Endothelial cell of umbilical vein (primary cell): ENCODE data around the gene ELK3. TPM values are rescaled to one million over a fixed set of nuclear protein-coding genes. Genes with fewer than 3 reads are reported as not detected.

ENCODE experiments used
- BruUV-seq: library from RNA; stranded (reverse); fragments of 400-500 nt; replicated peaks from 2 replicates; lab custom pipeline; 2021; lab: Mats Ljungman, UMichigan
- CTCF ChIA-PET: fragments of 300-600, 350-600 bp; sonication (Branson Sonifier 250); formaldehyde crosslinking; loops from one replicate; lab custom pipeline; 2021; ENCODE audit warnings: antibody characterized with exemption, inconsistent platforms; lab: Charles Lee
- POLR2A ChIA-PET: fragments of 300-600, 350-600 bp; sonication (Branson Sonifier 250); formaldehyde crosslinking; loops from one replicate; lab custom pipeline; 2021; ENCODE audit warnings: antibody characterized with exemption, inconsistent platforms; lab: Charles Lee
- DNase-seq: peaks from one replicate; pipeline ENCODE4 v3.0.0-alpha.2; 2011; ENCODE audit warnings: low read depth, low spot score
- FAIRE-seq: peaks from 2 replicates; lab custom pipeline; 2011; peaks lifted over from hg19 to GRCh38; lab: Jason Lieb, UNC
- H2AFZ ChIP-seq: 2 replicates; pipeline ENCODE4 v1.6.0; 2012; ENCODE audit warnings: low read depth, low read length, control low read depth, inconsistent platforms
- H3K27ac ChIP-seq: 2 replicates; pipeline ENCODE4 v1.5.1; 2011; ENCODE audit warnings: low read depth, mild to moderate bottlenecking, control low read depth, low read length, moderate library complexity; ENCODE audit not compliant: insufficient read depth
- H3K27me3 ChIP-seq, 2 experiments: 2 replicates each; pipeline versions ENCODE4 v1.6.0 to v1.6.1; 2011; ENCODE audit warnings: low read length in 2 of 2, mixed read lengths in 1 of 2; ENCODE audit not compliant: control insufficient read depth in 2 of 2, insufficient read depth in 2 of 2
- H3K36me3 ChIP-seq, 2 experiments: 2 replicates in 1 of 2; 3 replicates in 1 of 2; pipeline ENCODE4 v1.5.1; 2011; ENCODE audit warnings: low read length in 2 of 2, mild to moderate bottlenecking in 1 of 2, moderate library complexity in 1 of 2; ENCODE audit not compliant: control insufficient read depth in 2 of 2, insufficient read depth in 2 of 2; ENCODE audit errors: extremely low read depth in 1 of 2
- H3K4me1 ChIP-seq: 3 replicates; pipeline ENCODE4 v1.5.1; 2011; ENCODE audit warnings: mild to moderate bottlenecking, low read length; ENCODE audit not compliant: control insufficient read depth, insufficient read depth; ENCODE audit errors: extremely low read depth
- H3K4me2 ChIP-seq: 2 replicates; pipeline ENCODE4 v1.6.1; 2011; ENCODE audit warnings: low read length, control low read depth, mixed read lengths; ENCODE audit not compliant: insufficient read depth
- H3K4me3 ChIP-seq, 3 experiments: fragments of 200-600 bp in 1 of 3; sonication (generic), shearing (Covaris generic) in 1 of 3; replicated peaks in 1 of 3; 2 replicates each; pipeline ENCODE4 v1.5.1; 2011 to 2016; ENCODE audit warnings: control low read depth in 3 of 3, low read length in 3 of 3, mild to moderate bottlenecking in 2 of 3, inconsistent platforms in 1 of 3, low read depth in 1 of 3, moderate library complexity in 1 of 3; ENCODE audit not compliant: insufficient read depth in 1 of 3
- H3K79me2 ChIP-seq: 2 replicates; pipeline ENCODE4 v1.6.0; 2012; ENCODE audit warnings: low read length, inconsistent platforms; ENCODE audit not compliant: control insufficient read depth, insufficient read depth
- H3K9ac ChIP-seq: replicated peaks from 2 replicates; pipeline ENCODE3; 2011; ENCODE audit warnings: low read length, control low read depth; ENCODE audit not compliant: insufficient read depth; ENCODE audit errors: extremely low read depth
- H3K9me1 ChIP-seq: replicated peaks from 3 replicates; pipeline ENCODE4 v1.6.0; 2011; ENCODE audit warnings: mild to moderate bottlenecking, low read length; ENCODE audit not compliant: control insufficient read depth, insufficient read depth; ENCODE audit errors: extremely low read depth
- H3K9me3 ChIP-seq: replicated peaks from 2 replicates; pipeline ENCODE4 v1.5.1; 2012; ENCODE audit warnings: low read length, inconsistent platforms; ENCODE audit not compliant: control insufficient read depth, insufficient read depth
- H4K20me1 ChIP-seq: replicated peaks from 2 replicates; pipeline ENCODE3; 2011; ENCODE audit warnings: mild to moderate bottlenecking, low read length; ENCODE audit not compliant: control insufficient read depth, insufficient read depth; ENCODE audit errors: extremely low read depth
- CTCF ChIP-seq, 2 donors: IDR thresholded peaks; 1 replicate in 1 of 2; 2 replicates in 1 of 2; pipeline ENCODE4 v1.5.1; 2011; ENCODE audit warnings: low read length in 2 of 2, mild to moderate bottlenecking in 2 of 2, moderate library complexity in 2 of 2, control low read depth in 1 of 2, inconsistent platforms in 1 of 2, low read depth in 1 of 2; ENCODE audit not compliant: insufficient read depth in 1 of 2; ENCODE audit errors: extremely low read depth in 1 of 2
- EZH2 ChIP-seq: IDR thresholded peaks from 2 replicates; pipeline ENCODE4 v1.6.1; 2012; ENCODE audit warnings: borderline replicate concordance, low read depth, mild to moderate bottlenecking, moderate library complexity, low read length, inconsistent platforms; ENCODE audit not compliant: severe bottlenecking
- JUN ChIP-seq: IDR thresholded peaks from 2 replicates; pipeline ENCODE4 v1.6.1; 2011; ENCODE audit warnings: borderline replicate concordance, low read depth; ENCODE audit not compliant: insufficient read length, insufficient read depth
- MAX ChIP-seq: IDR thresholded peaks from 2 replicates; pipeline ENCODE4 v1.6.1; 2011; ENCODE audit not compliant: insufficient read depth, insufficient read length
- MYC ChIP-seq: IDR thresholded peaks from one replicate; pipeline ENCODE4 v1.6.1; 2011; ENCODE audit warnings: mild to moderate bottlenecking, low read depth, low read length
- POLR2AphosphoS5 ChIP-seq: IDR thresholded peaks from 2 replicates; pipeline ENCODE4 v1.6.1; 2012; ENCODE audit warnings: low read depth, mild to moderate bottlenecking, control low read depth, low read length, moderate library complexity; ENCODE audit not compliant: insufficient read depth
- dilution Hi-C: fragments of 300-500 bp; cut with MboI; formaldehyde crosslinking; loops from one replicate; pipeline ENCODE4 v1.15.0; 2019; ENCODE audit warnings: low sequenced_read_pairs; ENCODE audit not compliant: extremely low pct_ligation_motif_present
- intact Hi-C: fragments of 100-400 bp; cut with micrococcal nuclease; formaldehyde crosslinking; loops from one replicate; pipeline ENCODE4 v1.10.0; 2022
- polyA plus RNA-seq, 4 experiments: library from polyadenylated mRNA; depleted of rRNA in 3 of 4; stranded (reverse) in 3 of 4; unstranded in 1 of 4; fragments of >200 nt; gene quantifications; 2 replicates each; pipeline versions ENCODE4 v1.2.1 to v1.2.3, GENCODE V29; 2011 to 2012; ENCODE audit warnings: missing spikeins in 1 of 4
- total RNA-seq: library from RNA; stranded (reverse); gene quantifications from 2 replicates; pipeline ENCODE4 v1.2.3, GENCODE V29; 2021

The ELK3 gene
- total and polyA plus RNA-seq, 2 donors (not counting 3 experiments of a cell fraction or from before 2014, with no cell fraction given), result 64.8 to 132 TPM

- no peaks in the 10 kb centered on the region for H3K9me3 ChIP-seq
- BruUV-seq, result no TSS peak
- no peak overlapping the region for H2AFZ ChIP-seq
- H4K20me1 ChIP-seq, result peaks cover 8% of the 10 kb centered on the region
- H3K9me1 ChIP-seq, result no peaks in the 10 kb centered on the region
- peaks cover 7 to 12% of the 10 kb centered on the region in 2 experiments for H3K36me3 ChIP-seq
- no peak for FAIRE-seq
- H3K27me3 ChIP-seq, result no peaks in the 10 kb centered on the region
- H3K79me2 ChIP-seq, result peaks cover 100% of the 10 kb centered on the region
- no peak overlapping the region for H3K9ac ChIP-seq
- TF ChIP-seq MYC (no peak), MAX (no peak), JUN (no peak), POLR2AphosphoS5 (no peak), EZH2 (no peak), CTCF (IDR thresholded peaks at IDR 0.05; ENCODE audit: extremely low read depth in 1 of 2, insufficient read depth in 1 of 2, low read depth in 1 of 2, low read length in 2 of 2) (no peak)
- ChIA-PET POLR2A (interaction anchor here (0.6 kb wide), 1 partner anchor 13 kb away, joined by 3 read pairs; no protein-coding TSS in a partner anchor), CTCF (interaction anchor here (0.9 kb wide), 1 partner anchor 141 kb away, joined by 4 read pairs; no protein-coding TSS in a partner anchor)
- H3K4me3 ChIP-seq, result no peak overlapping the region
- H3K27ac ChIP-seq, result peak overlapping the region; percentile 82
- intact Hi-C loops, result no loop called here
- peak overlapping the region; percentile 41 for H3K4me2 ChIP-seq
- dilution Hi-C loops, result no loop called here
- peaks cover 91% of the 10 kb centered on the region for H3K4me1 ChIP-seq
- peak; percentile 26 for DNase-seq
Observed at GRCh38 chr12:96206936-96207662, 12.9 kb downstream of the ELK3 start.
